ENCODE measurements around the gene FAM193A.

DNA sequence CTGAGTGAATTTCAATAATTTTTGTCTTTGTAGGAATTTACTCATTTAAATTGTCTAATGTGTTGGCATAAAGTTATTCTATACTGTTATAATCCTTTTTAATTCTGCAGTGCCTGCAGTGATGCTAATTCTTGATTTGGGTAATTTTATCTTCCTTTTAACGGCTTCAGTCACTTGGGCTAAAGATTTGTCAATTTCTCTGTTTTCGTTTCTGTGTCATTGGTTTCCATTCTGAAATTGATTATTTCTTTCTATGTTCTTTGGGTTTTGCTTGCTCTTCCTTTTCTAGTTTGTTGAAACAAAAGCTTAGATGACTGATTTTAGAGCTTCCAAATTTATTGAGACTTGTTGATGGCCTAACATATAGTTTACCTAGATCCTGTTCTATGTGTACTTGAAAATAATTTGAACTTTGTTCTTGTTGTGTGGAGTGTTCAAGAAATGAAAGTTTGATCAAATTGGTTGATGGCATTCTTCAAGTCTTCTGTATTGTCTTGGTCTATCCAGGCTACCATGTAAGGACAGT is 130.3 kb downstream of the FAM193A start:
- TF ChIP-seq TOX (CRISPR knock-in tag; IDR thresholded peaks at IDR 0.05; ENCODE audit: borderline replicate concordance) (no peak), ZNF70 (CRISPR knock-in tag; IDR thresholded peaks at IDR 0.05) (no peak), ISL1 (CRISPR knock-in tag; IDR thresholded peaks at IDR 0.05) (no peak), PPARA (CRISPR knock-in tag; IDR thresholded peaks at IDR 0.05; ENCODE audit: borderline replicate concordance) (no peak), ARNTL (CRISPR knock-in tag; IDR thresholded peaks at IDR 0.05; ENCODE audit: borderline replicate concordance, low read depth) (no peak), TCF4 (CRISPR knock-in tag; IDR thresholded peaks at IDR 0.05; ENCODE audit: borderline replicate concordance) (no peak), ZNF565 (CRISPR knock-in tag; conservative IDR thresholded peaks at IDR 0.05; ENCODE audit: low read depth) (no peak), ZNF8 (CRISPR knock-in tag; IDR thresholded peaks at IDR 0.05) (no peak)
